Epithelial cell of proximal tubule (primary cell): Measurements from ENCODE around the gene PTK7. TPM values are rescaled to one million over a fixed set of nuclear protein-coding genes. Genes with fewer than 3 reads are reported as not detected.
"Not testable (repeated sequence)": the region's sequence is repeated elsewhere in the genome, so short reads cannot be mapped to it uniquely, and the experiment has no call there.

Source experiments
- DNase-seq: peaks from one replicate; pipeline ENCODE4 v3.0.0-alpha.2; 2011; ENCODE audit warnings: low read depth
- H3K4me3 ChIP-seq: 2 replicates; pipeline ENCODE4 v1.5.1; 2011; ENCODE audit warnings: low read depth, mild to moderate bottlenecking, low read length
- CTCF ChIP-seq: conservative IDR thresholded peaks from 2 replicates; pipeline ENCODE4 v1.5.1; 2012; ENCODE audit warnings: low read depth, mild to moderate bottlenecking, low read length
- total RNA-seq: library from RNA; depleted of rRNA; stranded (reverse); fragments of >200 nt; gene quantifications from 2 replicates; pipeline ENCODE4 v1.2.3, GENCODE V29; 2015

PTK7 gene
- total RNA-seq, 1 donor from 2014 or later, result 91.2 TPM

- H3K4me3 ChIP-seq, result no peak overlapping the region
- DNase-seq, result no peak
- TF ChIP-seq CTCF, result no peak
Observed at GRCh38 chr6:43035495-43036194, 40.5 kb upstream of the PTK7 start.

- no peak for TF ChIP-seq CTCF
- H3K4me3 ChIP-seq, result no peak overlapping the region
- DNase-seq, result no peak
Observed at GRCh38 chr6:43036712-43037111, 39.4 kb upstream of the PTK7 start.

GRCh38 chr6:43037197-43037596 is 38.9 kb upstream of the PTK7 start:
- no peak for DNase-seq

GRCh38 chr6:43037706-43038105 is 38.4 kb upstream of the PTK7 start:
- no peak for DNase-seq
- H3K4me3 ChIP-seq, result no peak overlapping the region
- TF ChIP-seq CTCF, result no peak

More at GRCh38 chr6:43037197-43037596, 38.9 kb upstream of the PTK7 start:
- H3K4me3 ChIP-seq, result no peak overlapping the region
- no peak for TF ChIP-seq CTCF

- H3K4me3 ChIP-seq, result no peak overlapping the region
- no peak for TF ChIP-seq CTCF
- no peak for DNase-seq
Observed at GRCh38 chr6:43038727-43039126, 37.4 kb upstream of the PTK7 start.

- TF ChIP-seq CTCF, result no peak
- H3K4me3 ChIP-seq, result no peak overlapping the region
- DNase-seq, result no peak
Observed at GRCh38 chr6:43040542-43041257, 35.4 kb upstream of the PTK7 start.

GRCh38 chr6:43041475-43041874 is 34.6 kb upstream of the PTK7 start:
- not testable (repeated sequence) for DNase-seq, H3K4me3 ChIP-seq
